Fibroblast of lung (primary cell): ENCODE results near the gene TRIM44.
"Not testable (repeated sequence)": the region's sequence is repeated elsewhere in the genome, so short reads cannot be mapped to it uniquely, and the experiment has no call there.

Experiments
- CTCF ChIP-seq, 2 donors: IDR thresholded peaks in 1 of 2; conservative IDR thresholded peaks in 1 of 2; 1 replicate in 1 of 2; 2 replicates in 1 of 2; pipeline ENCODE4 v1.5.1; 2011 to 2012; ENCODE audit warnings: low read length in 2 of 2, control low read depth in 1 of 2, inconsistent platforms in 1 of 2, low read depth in 1 of 2, mild to moderate bottlenecking in 1 of 2
- EZH2 ChIP-seq: IDR thresholded peaks from 2 replicates; pipeline ENCODE4 v1.5.1; 2012; ENCODE audit warnings: low read length, control low read depth, mild to moderate bottlenecking; ENCODE audit errors: missing control alignments

- TF ChIP-seq CTCF (conservative IDR thresholded peaks at IDR 0.05 in 1 of 2, IDR thresholded peaks at IDR 0.05 in 1 of 2; ENCODE audit: low read depth in 1 of 2, low read length in 2 of 2); EZH2: not testable (repeated sequence)
Measured at GRCh38 chr11:35770425-35770824, 107.8 kb downstream of the TRIM44 start.
